DOHH2 (cell line): ENCODE results near the gene RIPK3.

ENCODE experiments used
- EZH2phosphoT487 ChIP-seq: fragments of 200-600 bp; sonication (generic); IDR thresholded peaks from 2 replicates; pipeline ENCODE4 v1.6.1; 2017; ENCODE audit warnings: borderline replicate concordance, mild to moderate bottlenecking, antibody characterized with exemption, low read length, moderate library complexity, mixed read lengths
- TF ChIP-seq, protein P1 (sequence below): fragments of 200-600 bp; sonication (generic); IDR thresholded peaks from one replicate; pipeline ENCODE4 v1.5.1; 2014; ENCODE audit warnings: antibody characterized with exemption, mild to moderate bottlenecking, low read depth, low read length; ENCODE audit not compliant: poor library complexity, severe bottlenecking

DNA sequence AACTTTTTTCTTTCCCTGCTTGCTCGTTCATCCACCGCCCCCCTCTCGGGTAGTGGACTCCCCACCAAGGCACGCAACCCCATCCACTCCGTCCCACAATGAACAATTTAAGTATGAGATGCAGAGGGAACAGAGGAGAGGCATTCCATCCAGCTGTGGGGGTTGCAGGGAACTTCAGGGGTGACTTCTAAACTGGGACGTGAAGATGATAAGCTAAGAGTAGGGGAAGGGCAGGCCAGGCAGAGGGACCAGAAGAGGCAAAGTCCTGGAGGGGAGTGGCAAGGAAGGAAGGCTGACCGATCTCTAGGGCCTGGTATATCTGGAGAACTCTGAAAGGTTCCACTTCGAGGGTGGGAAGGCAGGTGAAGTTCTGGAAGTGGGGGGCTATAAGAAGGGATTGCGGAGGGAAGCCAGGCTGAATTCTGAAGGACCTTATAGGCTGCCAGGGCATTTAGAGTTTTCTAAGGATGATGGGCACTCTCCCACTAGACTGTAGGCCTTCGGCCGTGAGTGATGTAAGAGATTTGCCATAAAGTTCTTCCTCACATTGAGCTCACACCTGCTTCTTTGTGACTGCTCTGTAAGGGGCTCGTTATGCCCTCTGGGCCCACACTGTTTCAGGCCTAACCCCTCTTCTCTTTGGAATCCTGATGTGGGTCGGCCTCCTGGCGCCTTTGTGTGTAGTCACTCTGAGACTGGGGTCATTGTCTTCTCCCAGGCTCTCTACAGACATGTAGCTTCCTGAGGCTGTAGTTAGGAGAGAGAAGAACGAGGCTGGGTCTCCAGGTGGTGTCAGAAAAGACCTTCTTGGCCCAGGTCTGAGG lies 40.3 kb upstream of the RIPK3 start:
- TF ChIP-seq, protein P1, sequence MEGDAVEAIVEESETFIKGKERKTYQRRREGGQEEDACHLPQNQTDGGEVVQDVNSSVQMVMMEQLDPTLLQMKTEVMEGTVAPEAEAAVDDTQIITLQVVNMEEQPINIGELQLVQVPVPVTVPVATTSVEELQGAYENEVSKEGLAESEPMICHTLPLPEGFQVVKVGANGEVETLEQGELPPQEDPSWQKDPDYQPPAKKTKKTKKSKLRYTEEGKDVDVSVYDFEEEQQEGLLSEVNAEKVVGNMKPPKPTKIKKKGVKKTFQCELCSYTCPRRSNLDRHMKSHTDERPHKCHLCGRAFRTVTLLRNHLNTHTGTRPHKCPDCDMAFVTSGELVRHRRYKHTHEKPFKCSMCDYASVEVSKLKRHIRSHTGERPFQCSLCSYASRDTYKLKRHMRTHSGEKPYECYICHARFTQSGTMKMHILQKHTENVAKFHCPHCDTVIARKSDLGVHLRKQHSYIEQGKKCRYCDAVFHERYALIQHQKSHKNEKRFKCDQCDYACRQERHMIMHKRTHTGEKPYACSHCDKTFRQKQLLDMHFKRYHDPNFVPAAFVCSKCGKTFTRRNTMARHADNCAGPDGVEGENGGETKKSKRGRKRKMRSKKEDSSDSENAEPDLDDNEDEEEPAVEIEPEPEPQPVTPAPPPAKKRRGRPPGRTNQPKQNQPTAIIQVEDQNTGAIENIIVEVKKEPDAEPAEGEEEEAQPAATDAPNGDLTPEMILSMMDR = no peak
- no peak for TF ChIP-seq EZH2phosphoT487
